IMR-90 (cell line): ENCODE measurements around the gene CDKAL1. TPM values are rescaled to one million over a fixed set of nuclear protein-coding genes. Genes with fewer than 3 reads are reported as not detected.

Experiments used
- ATAC-seq: fragments of 200-7000 bp; cut with Tn5 transposase; 2 replicates; pipeline ENCODE4 v1.9.1; 2020; ENCODE audit warnings: low read depth, mild to moderate bottlenecking, moderate library complexity
- BruUV-seq: library from RNA; stranded (reverse); fragments of 400-500 nt; replicated peaks from 2 replicates; lab custom pipeline; 2021; lab: Mats Ljungman, UMichigan
- CTCF ChIA-PET: fragments of 300-600 bp; formaldehyde crosslinking; extraction: SDS; loops from one replicate; lab custom pipeline; 2021; ENCODE audit warnings: antibody characterized with exemption; lab: Yijun Ruan, JAX
- POLR2A ChIA-PET: fragments of 300-600 bp; sonication (Branson Sonifier 250); formaldehyde crosslinking; loops from one replicate; lab custom pipeline; 2022; ENCODE audit warnings: antibody characterized with exemption; ENCODE audit not compliant: unreplicated experiment; lab: Charles Lee
- DNase-seq: peaks from one replicate; pipeline ENCODE4 v3.0.0; 2013
- H2AFZ ChIP-seq: replicated peaks from 2 replicates; pipeline ENCODE3; 2013; ENCODE audit warnings: low read length, mild to moderate bottlenecking; ENCODE audit not compliant: poor library complexity
- H2AK5ac ChIP-seq: 2 replicates; pipeline ENCODE4 v1.6.1; 2013; ENCODE audit warnings: low read depth, low read length, inconsistent platforms
- H2AK9ac ChIP-seq: replicated peaks from 2 replicates; pipeline ENCODE3; 2013; ENCODE audit warnings: mild to moderate bottlenecking, low read depth, low read length, moderate library complexity; ENCODE audit not compliant: poor library complexity
- H2BK120ac ChIP-seq: 2 replicates; pipeline ENCODE4 v1.6.1; 2013; ENCODE audit warnings: low read depth, low read length, inconsistent platforms
- H2BK15ac ChIP-seq: 3 replicates; pipeline ENCODE4 v1.6.1; 2013; ENCODE audit warnings: low read depth, low read length, inconsistent platforms
- H2BK20ac ChIP-seq: 2 replicates; pipeline ENCODE4 v1.6.1; 2013; ENCODE audit warnings: low read depth, mild to moderate bottlenecking, inconsistent platforms, low read length, moderate library complexity
- H2BK5ac ChIP-seq: 2 replicates; pipeline ENCODE4 v1.6.1; 2013; ENCODE audit warnings: mild to moderate bottlenecking, low read depth, low read length, inconsistent platforms; ENCODE audit not compliant: poor library complexity, severe bottlenecking
- H3K14ac ChIP-seq: replicated peaks from 2 replicates; pipeline ENCODE4 v1.6.1; 2013; ENCODE audit warnings: low read depth, low read length, inconsistent platforms
- H3K18ac ChIP-seq: 2 replicates; pipeline ENCODE4 v1.6.1; 2013; ENCODE audit warnings: low read depth, low read length, control low read depth
- H3K23ac ChIP-seq: 2 replicates; pipeline ENCODE4 v1.6.1; 2013; ENCODE audit warnings: low read depth, low read length, inconsistent platforms
- H3K27ac ChIP-seq: 2 replicates; pipeline ENCODE4 v1.5.1; 2013; ENCODE audit warnings: mild to moderate bottlenecking, control low read depth, low read length; ENCODE audit not compliant: insufficient read depth
- H3K27me3 ChIP-seq: 2 replicates; pipeline ENCODE4 v1.6.1; 2013; ENCODE audit warnings: low read length; ENCODE audit not compliant: control insufficient read depth, insufficient read depth
- H3K36me3 ChIP-seq: 2 replicates; pipeline ENCODE4 v1.6.1; 2013; ENCODE audit warnings: low read length, mixed read lengths; ENCODE audit not compliant: control insufficient read depth, insufficient read depth
- H3K4ac ChIP-seq: 2 replicates; pipeline ENCODE4 v1.6.1; 2013; ENCODE audit warnings: low read depth, low read length, inconsistent platforms
- H3K4me1 ChIP-seq: 2 replicates; pipeline ENCODE4 v1.6.1; 2013; ENCODE audit warnings: low read length, mixed read lengths; ENCODE audit not compliant: control insufficient read depth, insufficient read depth
- H3K4me2 ChIP-seq: 2 replicates; pipeline ENCODE4 v1.6.1; 2013; ENCODE audit warnings: low read depth, mild to moderate bottlenecking, control low read depth, low read length, moderate library complexity
- H3K4me3 ChIP-seq: 2 replicates; pipeline ENCODE4 v1.5.1; 2013; ENCODE audit warnings: low read depth, mild to moderate bottlenecking, control low read depth, low read length, moderate library complexity; ENCODE audit not compliant: insufficient read depth
- H3K56ac ChIP-seq: 2 replicates; pipeline ENCODE4 v1.6.1; 2013; ENCODE audit warnings: low read length, inconsistent platforms; ENCODE audit not compliant: insufficient read depth; ENCODE audit errors: extremely low read depth
- H3K79me1 ChIP-seq, 2 experiments: 2 replicates each; pipeline ENCODE4 v1.6.1; 2013; ENCODE audit warnings: low read length in 2 of 2, inconsistent platforms in 1 of 2, low read depth in 1 of 2
- H3K9ac ChIP-seq: 2 replicates; pipeline ENCODE4 v1.6.1; 2013; ENCODE audit warnings: low read depth, low read length, control low read depth
- H3K9me1 ChIP-seq: 2 replicates; pipeline ENCODE4 v1.6.1; 2013; ENCODE audit warnings: low read length, inconsistent platforms; ENCODE audit not compliant: insufficient read depth
- H3K9me3 ChIP-seq: 2 replicates; pipeline ENCODE4 v1.6.1; 2013; ENCODE audit warnings: low read length; ENCODE audit not compliant: control insufficient read depth, insufficient read depth
- H4K20me1 ChIP-seq: 2 replicates; pipeline ENCODE4 v1.6.1; 2013; ENCODE audit warnings: low read length, inconsistent platforms; ENCODE audit not compliant: insufficient read depth
- H4K5ac ChIP-seq: 2 replicates; pipeline ENCODE4 v1.6.1; 2013; ENCODE audit warnings: mild to moderate bottlenecking, low read depth, low read length, control low read depth
- H4K8ac ChIP-seq, 2 experiments: 2 replicates each; pipeline ENCODE4 v1.6.1; 2013; ENCODE audit warnings: low read depth in 2 of 2, low read length in 2 of 2, control low read depth in 1 of 2, inconsistent platforms in 1 of 2
- H4K91ac ChIP-seq: 2 replicates; pipeline ENCODE4 v1.6.1; 2013; ENCODE audit warnings: low read depth, low read length, inconsistent platforms; ENCODE audit not compliant: insufficient read depth
- BHLHE40 ChIP-seq: fragments of 150-350 bp; IDR thresholded peaks from 2 replicates; pipeline ENCODE4 v1.6.1; 2016; ENCODE audit warnings: mild to moderate bottlenecking, low read depth, low read length
- FOS ChIP-seq: fragments of 150-350 bp; IDR thresholded peaks from 2 replicates; pipeline ENCODE4 v1.6.1; 2016; ENCODE audit warnings: low read depth, low read length
- MAFK ChIP-seq: IDR thresholded peaks from 2 replicates; pipeline ENCODE4 v1.6.1; 2012; ENCODE audit warnings: low read depth, low read length, improper control_type of control experiment
- MAZ ChIP-seq: IDR thresholded peaks from 2 replicates; pipeline ENCODE4 v1.6.1; 2012; ENCODE audit warnings: low read depth, mild to moderate bottlenecking, low read length, improper control_type of control experiment, moderate library complexity, borderline replicate concordance
- MXI1 ChIP-seq: IDR thresholded peaks from 2 replicates; pipeline ENCODE4 v1.6.1; 2012; ENCODE audit warnings: low read depth, mild to moderate bottlenecking, low read length, moderate library complexity, borderline replicate concordance
- POLR2A ChIP-seq: IDR thresholded peaks from 2 replicates; pipeline ENCODE4 v1.6.1; 2012; ENCODE audit warnings: mild to moderate bottlenecking, low read depth, low read length
- RAD21 ChIP-seq: IDR thresholded peaks from 2 replicates; pipeline ENCODE4 v1.6.1; 2012; ENCODE audit warnings: low read length, improper control_type of control experiment
- RFX5 ChIP-seq: IDR thresholded peaks from 2 replicates; pipeline ENCODE4 v1.8.0; 2012; ENCODE audit warnings: low read depth, mild to moderate bottlenecking, low read length, moderate library complexity
- SMC3 ChIP-seq: fragments of 150-350 bp; IDR thresholded peaks from 2 replicates; pipeline ENCODE4 v1.6.1; 2016; ENCODE audit warnings: low read depth, mild to moderate bottlenecking, antibody characterized with exemption, low read length, moderate library complexity
- WGBS, 2 experiments: methylation state at CpG; one replicate each; pipeline versions ENCODE4 v1.1.5 to v1.1.7; 2013; ENCODE audit warnings: missing lambda C conversion rate in 2 of 2; ENCODE audit not compliant: insufficient read length in 1 of 2; ENCODE audit errors: extremely low coverage in 2 of 2; 5-methylcytosine and 5-hydroxymethylcytosine counted together
- dilution Hi-C: fragments of 300-500 bp; cut with HindIII; formaldehyde crosslinking; loops from one replicate; pipeline ENCODE4 v1.14.3; 2018; ENCODE audit warnings: low sequenced_read_pairs; ENCODE audit not compliant: unreplicated experiment
- in situ Hi-C: fragments of 300-500 bp; cut with MboI; formaldehyde crosslinking; loops from 3 replicates; pipeline ENCODE4 v1.14.3; 2019; ENCODE audit warnings: low sequenced_read_pairs, inconsistent platforms, mixed read lengths
- intact Hi-C: fragments of 100-400 bp; cut with micrococcal nuclease; formaldehyde crosslinking; loops from 2 replicates; pipeline ENCODE4 v1.10.0; 2022
- polyA plus RNA-seq, 3 experiments: library from polyadenylated mRNA; depleted of rRNA; stranded (reverse); fragments of >200 nt; gene quantifications; 2 replicates each; pipeline ENCODE4 v1.2.3, GENCODE V29; 2012; ENCODE audit warnings: low replicate concordance in 1 of 3
- total RNA-seq: library from RNA; depleted of rRNA; stranded (reverse); fragments of >200 nt; gene quantifications from 2 replicates; pipeline ENCODE4 v1.2.3, GENCODE V29; 2012
- TF ChIP-seq, protein P1 (sequence below): fragments of 150-350 bp; IDR thresholded peaks from 2 replicates; pipeline ENCODE4 v1.6.1; 2017; ENCODE audit warnings: mild to moderate bottlenecking, antibody characterized with exemption, low read length, low read depth
- TF ChIP-seq, protein P2 (sequence below): conservative IDR thresholded peaks from 2 replicates; pipeline ENCODE4 v1.5.1; 2012; ENCODE audit warnings: mild to moderate bottlenecking, low read depth, low read length, improper control_type of control experiment
- TF ChIP-seq, protein P3 (sequence below): fragments of 150-350 bp; IDR thresholded peaks from 2 replicates; pipeline ENCODE4 v1.6.1; 2016; ENCODE audit warnings: low read depth, mild to moderate bottlenecking, low read length, moderate library complexity, borderline replicate concordance

Gene CDKAL1
- total and polyA plus RNA-seq, 2 of the 4 experiments (the other 2 are of a cell fraction), result 3.7 to 13.1 TPM

DNA sequence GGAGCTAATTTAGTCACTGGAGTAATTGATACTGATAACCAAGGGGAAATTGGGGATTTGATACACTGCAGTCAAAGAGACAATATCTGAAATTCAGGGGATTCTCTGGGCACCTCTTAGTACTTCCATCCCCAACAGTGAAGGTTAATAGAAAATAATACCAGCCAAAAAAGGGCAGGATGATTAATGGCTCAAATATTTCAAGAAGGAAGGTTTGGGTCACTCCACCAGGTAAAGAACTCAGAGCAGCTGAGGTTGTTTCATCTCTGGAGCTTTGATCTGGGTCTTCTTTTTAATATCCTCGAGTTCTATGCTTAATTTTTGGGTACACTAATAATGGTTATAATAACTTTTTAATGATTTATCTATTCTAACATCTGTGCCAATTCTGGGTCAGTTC, 70.8 kb downstream of the CDKAL1 start:
- Histone ChIP-seq H3K14ac (no peak overlapping the region), H3K9me1 (no peaks in the 10 kb centered on the region; the same call in 1 of the 2 replicates), H3K4me1 (no peaks in the 10 kb centered on the region; the same call in 1 of the 2 replicates), H3K18ac (no peak overlapping the region), H2AK9ac (no peak overlapping the region), H3K9me3 (peaks cover 2% of the 10 kb centered on the region; the same call in 1 of the 2 replicates), H3K56ac (no peak overlapping the region), H2BK20ac (no peak overlapping the region), H4K20me1 (no peaks in the 10 kb centered on the region), H2BK15ac (no peak overlapping the region), H3K4ac (no peak overlapping the region), H3K23ac (no peak overlapping the region), H3K27me3 (no peaks in the 10 kb centered on the region), H3K36me3 (no peaks in the 10 kb centered on the region), H4K8ac (no peak overlapping the region), H4K5ac (no peak overlapping the region), H3K4me3 (no peak overlapping the region), H3K4me2 (no peak overlapping the region), H4K91ac (no peak overlapping the region), H2AFZ (no peak overlapping the region), H3K9ac (no peak overlapping the region), H2AK5ac (no peak overlapping the region), H2BK120ac (no peak overlapping the region), H3K79me1 (no peaks in the 10 kb centered on the region; a peak in 1 of 4 replicates), H2BK5ac (no peak overlapping the region), H3K27ac (no peak overlapping the region)
- dilution Hi-C loops (no loop called here), intact Hi-C loops (no loop called here), in situ Hi-C loops (no loop called here)
- POLR2A ChIA-PET, result interaction anchor here (0.7 kb wide), 1 partner anchor 19 kb away, joined by 3 read pairs; no protein-coding TSS in a partner anchor
- no peak for TF ChIP-seq MAZ
- no peak for TF ChIP-seq RFX5
- TF ChIP-seq BHLHE40, result no peak
- TF ChIP-seq, protein P1, sequence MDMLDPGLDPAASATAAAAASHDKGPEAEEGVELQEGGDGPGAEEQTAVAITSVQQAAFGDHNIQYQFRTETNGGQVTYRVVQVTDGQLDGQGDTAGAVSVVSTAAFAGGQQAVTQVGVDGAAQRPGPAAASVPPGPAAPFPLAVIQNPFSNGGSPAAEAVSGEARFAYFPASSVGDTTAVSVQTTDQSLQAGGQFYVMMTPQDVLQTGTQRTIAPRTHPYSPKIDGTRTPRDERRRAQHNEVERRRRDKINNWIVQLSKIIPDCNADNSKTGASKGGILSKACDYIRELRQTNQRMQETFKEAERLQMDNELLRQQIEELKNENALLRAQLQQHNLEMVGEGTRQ, result no peak
- TF ChIP-seq MAFK, result no peak
- no peak for TF ChIP-seq RAD21
- TF ChIP-seq POLR2A, result no peak
- TF ChIP-seq, protein P2, sequence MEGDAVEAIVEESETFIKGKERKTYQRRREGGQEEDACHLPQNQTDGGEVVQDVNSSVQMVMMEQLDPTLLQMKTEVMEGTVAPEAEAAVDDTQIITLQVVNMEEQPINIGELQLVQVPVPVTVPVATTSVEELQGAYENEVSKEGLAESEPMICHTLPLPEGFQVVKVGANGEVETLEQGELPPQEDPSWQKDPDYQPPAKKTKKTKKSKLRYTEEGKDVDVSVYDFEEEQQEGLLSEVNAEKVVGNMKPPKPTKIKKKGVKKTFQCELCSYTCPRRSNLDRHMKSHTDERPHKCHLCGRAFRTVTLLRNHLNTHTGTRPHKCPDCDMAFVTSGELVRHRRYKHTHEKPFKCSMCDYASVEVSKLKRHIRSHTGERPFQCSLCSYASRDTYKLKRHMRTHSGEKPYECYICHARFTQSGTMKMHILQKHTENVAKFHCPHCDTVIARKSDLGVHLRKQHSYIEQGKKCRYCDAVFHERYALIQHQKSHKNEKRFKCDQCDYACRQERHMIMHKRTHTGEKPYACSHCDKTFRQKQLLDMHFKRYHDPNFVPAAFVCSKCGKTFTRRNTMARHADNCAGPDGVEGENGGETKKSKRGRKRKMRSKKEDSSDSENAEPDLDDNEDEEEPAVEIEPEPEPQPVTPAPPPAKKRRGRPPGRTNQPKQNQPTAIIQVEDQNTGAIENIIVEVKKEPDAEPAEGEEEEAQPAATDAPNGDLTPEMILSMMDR, result no peak
- TF ChIP-seq SMC3, result no peak
- TF ChIP-seq, protein P3, sequence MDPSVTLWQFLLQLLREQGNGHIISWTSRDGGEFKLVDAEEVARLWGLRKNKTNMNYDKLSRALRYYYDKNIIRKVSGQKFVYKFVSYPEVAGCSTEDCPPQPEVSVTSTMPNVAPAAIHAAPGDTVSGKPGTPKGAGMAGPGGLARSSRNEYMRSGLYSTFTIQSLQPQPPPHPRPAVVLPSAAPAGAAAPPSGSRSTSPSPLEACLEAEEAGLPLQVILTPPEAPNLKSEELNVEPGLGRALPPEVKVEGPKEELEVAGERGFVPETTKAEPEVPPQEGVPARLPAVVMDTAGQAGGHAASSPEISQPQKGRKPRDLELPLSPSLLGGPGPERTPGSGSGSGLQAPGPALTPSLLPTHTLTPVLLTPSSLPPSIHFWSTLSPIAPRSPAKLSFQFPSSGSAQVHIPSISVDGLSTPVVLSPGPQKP, result no peak
- no peak for TF ChIP-seq FOS
- no peak for TF ChIP-seq MXI1
- DNase-seq (no peak), ATAC-seq (no peak)
- no TSS peak for BruUV-seq
- CTCF ChIA-PET, result no interaction called here
- WGBS, 2 experiments, result no CpG with 5 or more reads among the region's 1 CpG
